Glutamatergic neuron (in vitro differentiated cells): ENCODE data around the gene CTNNA2. TPM values are rescaled to one million over a fixed set of nuclear protein-coding genes. Genes with fewer than 3 reads are reported as not detected.

Experiments used
- DNase-seq: peaks from one replicate; pipeline ENCODE4 v3.0.0; 2022
- H3K27ac Mint-ChIP-seq: one replicate; pipeline ENCODE4 v1.8.0; 2020; ENCODE audit warnings: mild to moderate bottlenecking, mixed read lengths, inconsistent platforms; ENCODE audit not compliant: unreplicated experiment
- H3K27me3 Mint-ChIP-seq: one replicate; pipeline ENCODE4 v1.8.0; 2020; ENCODE audit warnings: mild to moderate bottlenecking, moderate library complexity, mixed read lengths, inconsistent platforms; ENCODE audit not compliant: unreplicated experiment
- H3K36me3 Mint-ChIP-seq: one replicate; pipeline ENCODE4 v1.8.0; 2020; ENCODE audit warnings: mild to moderate bottlenecking, mixed read lengths, inconsistent platforms; ENCODE audit not compliant: unreplicated experiment
- H3K4me1 Mint-ChIP-seq: one replicate; pipeline ENCODE4 v1.8.0; 2020; ENCODE audit warnings: mild to moderate bottlenecking, low read depth, mixed read lengths, inconsistent platforms; ENCODE audit not compliant: unreplicated experiment
- H3K4me3 Mint-ChIP-seq: one replicate; pipeline ENCODE4 v1.8.0; 2020; ENCODE audit warnings: mild to moderate bottlenecking, mixed read lengths, inconsistent platforms; ENCODE audit not compliant: unreplicated experiment
- H3K9me3 Mint-ChIP-seq: one replicate; pipeline ENCODE4 v1.8.0; 2020; ENCODE audit warnings: mild to moderate bottlenecking, moderate library complexity, mixed read lengths, inconsistent platforms; ENCODE audit not compliant: unreplicated experiment
- CTCF ChIP-seq: fragments of 200-600 bp; sonication (generic); IDR thresholded peaks from one replicate; pipeline ENCODE4 v1.5.0; 2021; ENCODE audit not compliant: partially characterized antibody, unreplicated experiment
- microRNA-seq: library from miRNA; unstranded; fragments of <30 nt; microRNA quantifications from one replicate; pipeline ENCODE4, GENCODE V29; 2020; ENCODE audit not compliant: unreplicated experiment
- total RNA-seq: library from RNA; stranded (reverse); fragmentation: NEBNext Ultra II Directional; extraction: Animal tissue kit (Norgen Biotek cat#: 25700); gene quantifications from one replicate; pipeline ENCODE4 v1.2.1, GENCODE V29; 2021; ENCODE audit not compliant: unreplicated experiment

CTNNA2 gene
- total RNA-seq, 1 donor from 2014 or later: 76.2 TPM

- no peak for TF ChIP-seq CTCF
- no peak overlapping the region for H3K4me3 Mint-ChIP-seq
- no peaks in the 10 kb centered on the region for H3K4me1 Mint-ChIP-seq
These were observed 1142.4 kb downstream of the CTNNA2 start for GRCh38 chr2:80655265-80655664.

DNA sequence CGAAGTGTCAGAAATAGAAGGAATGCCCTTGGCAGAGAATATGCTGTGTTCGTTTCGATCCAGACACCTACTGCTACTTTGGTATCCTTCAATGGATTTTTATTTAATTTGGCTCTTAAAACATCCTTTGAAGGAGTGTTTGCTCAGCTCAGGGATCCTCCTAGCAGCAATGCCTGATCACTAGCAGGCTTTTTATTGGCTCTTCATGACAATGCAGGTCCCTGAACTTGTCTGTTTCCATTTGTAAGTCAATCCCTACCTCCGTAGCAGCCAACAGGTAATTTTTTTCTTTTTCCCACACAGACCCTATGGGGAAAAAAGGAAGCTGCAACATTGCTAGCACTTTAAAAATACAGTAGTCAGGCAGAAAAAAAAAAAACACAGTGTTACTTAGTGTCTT lies 1157.9 kb downstream of the CTNNA2 start:
- no peak for DNase-seq
- H3K36me3 Mint-ChIP-seq: no peaks in the 10 kb centered on the region
- no peak overlapping the region for H3K27ac Mint-ChIP-seq
- no peaks in the 10 kb centered on the region for H3K9me3 Mint-ChIP-seq
- H3K4me3 Mint-ChIP-seq: no peak overlapping the region
- H3K27me3 Mint-ChIP-seq: no peaks in the 10 kb centered on the region
- no peaks in the 10 kb centered on the region for H3K4me1 Mint-ChIP-seq
- no peak for TF ChIP-seq CTCF

More at GRCh38 chr2:80655265-80655664, 1142.4 kb downstream of the CTNNA2 start:
- no peak overlapping the region for H3K27ac Mint-ChIP-seq
- H3K9me3 Mint-ChIP-seq: peaks cover 4% of the 10 kb centered on the region
- no peaks in the 10 kb centered on the region for H3K27me3 Mint-ChIP-seq
- DNase-seq: no peak
- peaks cover 10% of the 10 kb centered on the region for H3K36me3 Mint-ChIP-seq

DNA sequence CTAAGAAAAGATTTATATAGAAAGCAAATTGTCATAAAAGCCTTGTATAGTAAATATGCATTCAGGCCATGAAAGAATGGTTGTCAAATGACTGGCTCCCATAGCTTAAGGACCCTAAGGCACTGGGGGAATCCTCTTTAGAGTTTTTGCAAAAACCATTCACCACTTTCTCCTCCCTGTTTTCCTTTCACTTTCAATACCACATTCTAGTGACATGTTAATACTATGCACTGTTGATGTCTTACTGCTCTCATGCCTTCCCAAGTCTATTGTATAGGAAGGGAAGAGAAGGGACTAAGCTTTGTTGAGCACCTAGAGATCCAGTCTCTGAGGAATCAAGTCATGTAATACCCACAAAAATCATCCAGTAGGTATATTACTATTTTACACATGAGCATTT lies 1174.7 kb downstream of the CTNNA2 start:
- Mint-ChIP-seq H3K4me1 (no peaks in the 10 kb centered on the region), H3K9me3 (no peaks in the 10 kb centered on the region), H3K27ac (no peak overlapping the region), H3K36me3 (no peaks in the 10 kb centered on the region), H3K27me3 (no peaks in the 10 kb centered on the region), H3K4me3 (no peak overlapping the region)
- TF ChIP-seq CTCF: no peak
- no peak for DNase-seq

- Mint-ChIP-seq H3K4me3 (no peak overlapping the region), H3K4me1 (no peaks in the 10 kb centered on the region), H3K27me3 (no peaks in the 10 kb centered on the region), H3K9me3 (no peaks in the 10 kb centered on the region), H3K27ac (no peak overlapping the region), H3K36me3 (no peaks in the 10 kb centered on the region)
- TF ChIP-seq CTCF: no peak
- DNase-seq: no peak
These were observed 1176.3 kb downstream of the CTNNA2 start for GRCh38 chr2:80689106-80689505.

Small RNA genes lying within 50 kb of the gene (microRNA-seq; reads per million reads assigned to microRNA genes)
- gene MIR4264 (not detected), gene MIR8080 (not detected)
